HepG2 (cell line): ENCODE data around the gene KRTAP2-3. TPM values are rescaled to one million over a fixed set of nuclear protein-coding genes. Genes with fewer than 3 reads are reported as not detected.
"Not testable (repeated sequence)": the region's sequence is repeated elsewhere in the genome, so short reads cannot be mapped to it uniquely, and the experiment has no call there.

Source experiments
- CEBPG ChIP-seq: IDR thresholded peaks from 2 replicates; pipeline ENCODE4 v1.6.1; 2016
- ELF3 ChIP-seq: IDR thresholded peaks from 2 replicates; pipeline ENCODE4 v1.6.1; 2016; ENCODE audit warnings: missing genetic modification reagents, missing compliant biosample characterization
- ETV5 ChIP-seq: IDR thresholded peaks from 2 replicates; pipeline ENCODE4 v1.6.1; 2018; ENCODE audit warnings: missing biosample characterization, missing genetic modification reagents, inconsistent platforms, borderline replicate concordance
- FOSL1 ChIP-seq: sonication (generic); formaldehyde crosslinking; IDR thresholded peaks from 2 replicates; pipeline ENCODE4 v1.9.0; 2021; ENCODE audit warnings: missing genetic modification reagents, borderline replicate concordance
- FOXA1 ChIP-seq, 2 experiments: fragments of 450-650 bp in 1 of 2; sonication (generic) in 1 of 2; formaldehyde crosslinking in 1 of 2; IDR thresholded peaks; 2 replicates each; pipeline versions ENCODE4 v1.4.0 to v1.6.1; 2016 to 2020; ENCODE audit warnings: missing genetic modification reagents in 1 of 2
- FOXA3 ChIP-seq: IDR thresholded peaks from 2 replicates; pipeline ENCODE4 v1.6.1; 2016; ENCODE audit warnings: missing genetic modification reagents, missing compliant biosample characterization
- FOXO1 ChIP-seq: sonication (generic); formaldehyde crosslinking; IDR thresholded peaks from 2 replicates; pipeline ENCODE4 v1.4.0; 2020; ENCODE audit warnings: missing genetic modification reagents
- HDAC1 ChIP-seq: sonication (generic); formaldehyde crosslinking; IDR thresholded peaks from 2 replicates; pipeline ENCODE4 v1.5.1; 2020; ENCODE audit warnings: mild to moderate bottlenecking, missing genetic modification reagents
- ISL2 ChIP-seq: sonication (generic); formaldehyde crosslinking; IDR thresholded peaks from 2 replicates; pipeline ENCODE4 v1.5.0; 2020; ENCODE audit warnings: missing genetic modification reagents
- KLF16 ChIP-seq, 2 experiments: sonication (generic) in 1 of 2; formaldehyde crosslinking in 1 of 2; IDR thresholded peaks; 2 replicates each; pipeline versions ENCODE4 v1.6.1 to v1.8.0; 2016 to 2023; ENCODE audit warnings: missing genetic modification reagents in 2 of 2, missing compliant biosample characterization in 1 of 2
- MAFF ChIP-seq: IDR thresholded peaks from 2 replicates; pipeline ENCODE4 v1.6.1; 2011; ENCODE audit warnings: low read depth, low read length, improper control_type of control experiment
- MIXL1 ChIP-seq: IDR thresholded peaks from 2 replicates; pipeline ENCODE4 v1.6.1; 2016
- NCOA2 ChIP-seq: sonication (generic); formaldehyde crosslinking; IDR thresholded peaks from 2 replicates; pipeline ENCODE4 v1.8.0; 2022; ENCODE audit warnings: inconsistent platforms
- NFIC ChIP-seq: IDR thresholded peaks from 2 replicates; pipeline ENCODE4 v1.6.1; 2012; ENCODE audit warnings: mild to moderate bottlenecking, low read length, inconsistent platforms
- RARA ChIP-seq: IDR thresholded peaks from 2 replicates; pipeline ENCODE4 v1.6.1; 2016; ENCODE audit warnings: missing genetic modification reagents, missing compliant biosample characterization
- SIX1 ChIP-seq: sonication (generic); formaldehyde crosslinking; IDR thresholded peaks from 2 replicates; pipeline ENCODE4 v1.4.0; 2020; ENCODE audit warnings: missing genetic modification reagents, borderline replicate concordance
- SMC3 ChIP-seq: IDR thresholded peaks from 2 replicates; pipeline ENCODE4 v1.6.1; 2011; ENCODE audit warnings: low read length, improper control_type of control experiment
- TBL1XR1 ChIP-seq: fragments of 150-350 bp; IDR thresholded peaks from 2 replicates; pipeline ENCODE4 v1.6.1; 2014; ENCODE audit warnings: borderline replicate concordance, low read length; ENCODE audit not compliant: partially characterized antibody
- ZSCAN29 ChIP-seq: sonication (generic); formaldehyde crosslinking; conservative IDR thresholded peaks from 2 replicates; pipeline ENCODE4 v1.4.0; 2020; ENCODE audit warnings: mild to moderate bottlenecking, missing genetic modification reagents
- polyA plus RNA-seq, 8 experiments: library from polyadenylated mRNA; depleted of rRNA in 3 of 8; stranded (reverse) in 7 of 8; unstranded in 1 of 8; fragments of >200 nt; fragmentation: Illumina TruSeq in 4 of 8; extraction: Trizol in 4 of 8; gene quantifications; 2 replicates each; pipeline versions ENCODE4 v1.2.1 to v1.2.3, GENCODE V29; 2011 to 2016; ENCODE audit warnings: low read depth in 4 of 8, missing spikeins in 1 of 8, mixed read lengths in 1 of 8; ENCODE audit not compliant: insufficient read depth in 1 of 8
- total RNA-seq, 5 experiments: library from RNA; depleted of rRNA; stranded (reverse); fragments of >200 nt; fragmentation: Illumina TruSeq; extraction: Trizol; gene quantifications; 2 replicates each; pipeline ENCODE4 v1.2.3, GENCODE V29; 2016; ENCODE audit warnings: low read depth in 1 of 5

Gene KRTAP2-3
- total and polyA plus RNA-seq, 2 of the 13 experiments (the other 11 are each of a cell fraction or from before 2014, with no cell fraction given): 0.25 TPM; not detected in 1

DNA sequence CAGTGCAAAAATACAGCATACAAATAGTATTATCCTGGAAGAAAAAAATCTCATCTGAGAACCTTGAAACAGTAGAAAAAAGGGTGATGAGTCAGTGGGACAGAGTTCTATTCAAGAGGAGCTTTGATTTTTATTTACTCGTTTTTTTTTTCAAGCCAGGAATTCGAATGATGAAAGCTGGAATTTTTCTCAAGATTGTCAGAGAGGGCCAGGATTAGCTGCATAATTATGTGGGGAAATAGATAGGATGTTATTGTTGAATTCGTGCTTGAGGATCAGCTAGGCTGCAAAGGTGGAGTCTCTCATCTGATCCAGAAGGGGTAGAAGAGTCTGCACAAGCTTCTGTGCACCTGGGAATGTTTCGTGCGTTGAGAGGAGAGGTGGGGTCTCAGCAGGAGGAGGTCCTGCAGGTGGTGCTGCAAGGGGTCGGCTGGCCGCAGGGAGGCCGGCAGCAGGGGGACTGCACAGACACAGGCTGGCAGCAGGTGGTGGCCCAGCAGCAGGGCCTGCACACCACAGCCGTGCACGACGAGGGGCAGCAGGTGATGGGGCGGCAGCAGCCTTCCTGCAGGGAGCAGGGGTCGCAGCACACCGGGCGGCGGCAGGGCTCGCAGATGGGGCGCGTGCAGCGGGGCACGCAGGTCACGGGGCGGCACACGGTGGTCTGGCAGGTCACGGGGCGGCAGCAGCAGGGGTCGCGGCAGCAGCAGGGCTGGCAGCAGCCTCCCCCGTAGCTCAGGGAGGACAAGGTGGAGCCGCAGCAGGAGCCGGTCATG lies 450 bp downstream of the KRTAP2-3 start (continued):
- TF ChIP-seq SIX1 (CRISPR knock-in tag) (peak; percentile 75; the same call in 1 of the 2 replicates), FOXO1 (CRISPR knock-in tag) (peak; percentile 34; the same call in 1 of the 2 replicates), ZSCAN29 (CRISPR knock-in tag) (peak; percentile 63; the same call in 1 of the 2 replicates), FOXA3 (CRISPR knock-in tag) (peak; percentile 83), NFIC (peak; percentile 96; the same call in 1 of the 2 replicates), MAFF (0 out of 2 replicates have a peak, but pooled peaks have one; percentile 23), ISL2 (CRISPR knock-in tag) (peak; percentile 98), KLF16 (CRISPR knock-in tag; IDR thresholded peaks at IDR 0.05) (peak in 1 of 2 experiments; percentile 38; a peak in 1 of 4 replicates), TBL1XR1 (peak; percentile 55), FOXA1 (CRISPR knock-in tag; IDR thresholded peaks at IDR 0.05) (0 out of 2 replicates have a peak, but pooled peaks have one; percentile 60), NCOA2 (CRISPR knock-in tag) (peak; percentile 94), RARA (CRISPR knock-in tag) (peak; percentile 81), FOSL1 (CRISPR knock-in tag) (peak; percentile 81; the same call in 1 of the 2 replicates), SMC3 (peak; percentile 18; the same call in 1 of the 2 replicates), ETV5 (peak; percentile 59; the same call in 1 of the 2 replicates), CEBPG (CRISPR knock-in tag) (peak; percentile 59), ELF3 (CRISPR knock-in tag) (peak; percentile 69; the same call in 1 of the 2 replicates), HDAC1 (peak; percentile 55; the same call in 1 of the 2 replicates), MIXL1 (CRISPR knock-in tag) (peak; percentile 78)
- TF ChIP-seq FOXA1 (IDR thresholded peaks at IDR 0.05): not testable (repeated sequence)
